Mesendoderm (in vitro differentiated cells): ENCODE data around the gene UTP14C.
A peak's percentile ranks its signal among the peaks of the same experiment; 100 is the strongest.

Experiments
- DNase-seq: peaks from one replicate; pipeline ENCODE4 v3.0.0; 2013
- H2AK5ac ChIP-seq: 2 replicates; pipeline ENCODE4 v1.6.1; 2013; ENCODE audit warnings: low read length, inconsistent platforms
- H2BK120ac ChIP-seq: 2 replicates; pipeline ENCODE4 v1.6.1; 2013; ENCODE audit warnings: low read depth, mild to moderate bottlenecking, low read length, moderate library complexity, mixed read lengths
- H2BK15ac ChIP-seq: replicated peaks from 2 replicates; pipeline ENCODE4 v1.6.1; 2013; ENCODE audit warnings: low read depth, mild to moderate bottlenecking, moderate library complexity
- H2BK5ac ChIP-seq: 2 replicates; pipeline ENCODE4 v1.6.1; 2013; ENCODE audit warnings: low read length, inconsistent platforms
- H3K18ac ChIP-seq: 2 replicates; pipeline ENCODE4 v1.6.1; 2013; ENCODE audit warnings: mild to moderate bottlenecking, low read length, mixed read lengths
- H3K23ac ChIP-seq: one replicate; pipeline ENCODE4 v1.6.1; 2013; ENCODE audit warnings: low read length
- H3K27ac ChIP-seq: 2 replicates; pipeline ENCODE4 v1.5.1; 2013; ENCODE audit warnings: low read depth, mild to moderate bottlenecking, inconsistent platforms, low read length, moderate library complexity
- H3K27me3 ChIP-seq: 2 replicates; pipeline ENCODE4 v1.6.1; 2013; ENCODE audit warnings: low read length, control low read depth, mild to moderate bottlenecking, inconsistent platforms; ENCODE audit not compliant: insufficient read depth, poor library complexity
- H3K36me3 ChIP-seq: 2 replicates; pipeline ENCODE4 v1.6.1; 2013; ENCODE audit warnings: low read length, inconsistent platforms; ENCODE audit not compliant: control insufficient read depth, insufficient read depth
- H3K4ac ChIP-seq: one replicate; pipeline ENCODE4 v1.6.1; 2013; ENCODE audit warnings: low read depth, mild to moderate bottlenecking, low read length, moderate library complexity
- H3K4me1 ChIP-seq: 2 replicates; pipeline ENCODE4 v1.6.1; 2013; ENCODE audit warnings: low read depth, low read length, inconsistent platforms; ENCODE audit not compliant: control insufficient read depth
- H3K4me2 ChIP-seq: 2 replicates; pipeline ENCODE4 v1.6.1; 2013; ENCODE audit warnings: low read length
- H3K4me3 ChIP-seq: 2 replicates; pipeline ENCODE4 v1.5.1; 2013; ENCODE audit warnings: mild to moderate bottlenecking, low read length
- H3K56ac ChIP-seq: one replicate; pipeline ENCODE4 v1.6.1; 2013; ENCODE audit warnings: low read length
- H3K79me1 ChIP-seq: 2 replicates; pipeline ENCODE4 v1.6.1; 2013; ENCODE audit warnings: low read length, inconsistent platforms
- H3K79me2 ChIP-seq: 2 replicates; pipeline ENCODE4 v1.6.1; 2013; ENCODE audit warnings: mild to moderate bottlenecking, low read length; ENCODE audit not compliant: control insufficient read depth, insufficient read depth
- H3K9ac ChIP-seq: 2 replicates; pipeline ENCODE4 v1.6.1; 2013; ENCODE audit warnings: low read length, inconsistent platforms
- H4K5ac ChIP-seq: one replicate; pipeline ENCODE4 v1.6.1; 2013; ENCODE audit warnings: low read length
- H4K8ac ChIP-seq: one replicate; pipeline ENCODE4 v1.6.1; 2013; ENCODE audit warnings: low read depth, mild to moderate bottlenecking, control low read depth, low read length, moderate library complexity
- WGBS: extraction: QIAGEN DNeasy Blood & Tissue Kit; methylation state at CpG from one replicate; pipeline ENCODE4 v1.1.7; 2013; ENCODE audit warnings: low lambda C conversion rate, missing lambda C conversion rate; ENCODE audit not compliant: insufficient coverage; ENCODE audit errors: extremely low coverage; 5-methylcytosine and 5-hydroxymethylcytosine counted together

UTP14C gene

DNA sequence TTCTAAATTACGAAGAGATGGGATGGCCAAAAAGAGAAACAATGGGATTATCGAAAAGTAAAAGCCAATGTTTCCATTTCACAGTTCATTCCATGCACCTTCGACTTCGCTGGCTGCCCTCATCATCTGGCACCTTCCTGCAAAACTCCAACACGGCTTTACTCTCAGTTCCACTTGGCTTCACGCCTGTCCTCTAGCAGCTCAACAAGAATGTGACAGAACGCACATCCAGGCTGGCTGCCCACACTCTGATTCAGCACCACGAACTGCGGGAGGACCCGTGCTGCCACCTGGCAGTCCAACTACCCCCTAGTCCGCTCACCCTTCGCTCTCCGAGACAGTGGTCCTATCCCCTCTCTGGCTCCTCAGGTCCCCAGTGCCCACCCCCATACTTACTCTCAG is 25.0 kb upstream of the UTP14C start:
- WGBS = no CpG with 5 or more reads among the region's 13 CpGs
- Histone ChIP-seq H3K4me2 (no peak overlapping the region), H2AK5ac (no peak overlapping the region), H3K27ac (no peak overlapping the region), H3K18ac (no peak overlapping the region), H2BK5ac (no peak overlapping the region), H4K5ac (no peak overlapping the region), H2BK15ac (no peak overlapping the region), H2BK120ac (no peak overlapping the region), H3K4me3 (no peak overlapping the region), H3K79me1 (no peaks in the 10 kb centered on the region), H3K27me3 (no peaks in the 10 kb centered on the region), H3K23ac (no peak overlapping the region), H3K9ac (no peak overlapping the region), H3K36me3 (no peaks in the 10 kb centered on the region), H4K8ac (no peak overlapping the region), H3K56ac (no peak overlapping the region), H3K79me2 (no peaks in the 10 kb centered on the region), H3K4ac (no peak overlapping the region), H3K4me1 (peaks cover 18% of the 10 kb centered on the region)
- no peak for DNase-seq

- no peak overlapping the region for H3K27ac ChIP-seq
- H2BK120ac ChIP-seq = no peak overlapping the region
- H4K5ac ChIP-seq = no peak overlapping the region
- H3K27me3 ChIP-seq = no peaks in the 10 kb centered on the region
- no peak overlapping the region for H3K23ac ChIP-seq
- H3K79me2 ChIP-seq = no peaks in the 10 kb centered on the region
- no peak overlapping the region for H3K4ac ChIP-seq
- no peak overlapping the region for H4K8ac ChIP-seq
- no peak for DNase-seq
- H2AK5ac ChIP-seq = no peak overlapping the region
- no peak overlapping the region for H3K56ac ChIP-seq
- no peaks in the 10 kb centered on the region for H3K79me1 ChIP-seq
- H3K4me3 ChIP-seq = no peak overlapping the region
- no CpG with 5 or more reads among the region's 1 CpG for WGBS
- no peak overlapping the region for H3K4me2 ChIP-seq
- no peaks in the 10 kb centered on the region for H3K36me3 ChIP-seq
- no peak overlapping the region for H3K9ac ChIP-seq
- H2BK15ac ChIP-seq = no peak overlapping the region
- no peak overlapping the region for H3K18ac ChIP-seq
- H2BK5ac ChIP-seq = no peak overlapping the region
- H3K4me1 ChIP-seq = peaks cover 18% of the 10 kb centered on the region
Observed at GRCh38 chr13:51999921-52000320, 24.6 kb upstream of the UTP14C start.

- Histone ChIP-seq H3K23ac (no peak overlapping the region), H3K4me3 (no peak overlapping the region), H2AK5ac (no peak overlapping the region), H2BK15ac (no peak overlapping the region), H3K56ac (no peak overlapping the region), H3K4me1 (peaks cover 15% of the 10 kb centered on the region), H2BK5ac (no peak overlapping the region), H2BK120ac (no peak overlapping the region), H3K27ac (no peak overlapping the region), H4K8ac (no peak overlapping the region), H3K4ac (no peak overlapping the region), H3K79me1 (no peaks in the 10 kb centered on the region), H3K4me2 (no peak overlapping the region), H3K36me3 (no peaks in the 10 kb centered on the region), H3K79me2 (no peaks in the 10 kb centered on the region), H3K27me3 (no peaks in the 10 kb centered on the region), H4K5ac (no peak overlapping the region), H3K9ac (no peak overlapping the region), H3K18ac (no peak overlapping the region)
- DNase-seq = peak; percentile 71
- WGBS = no CpG with 5 or more reads among the region's 3 CpGs
Observed at GRCh38 chr13:52001120-52001731, 23.3 kb upstream of the UTP14C start.

DNA sequence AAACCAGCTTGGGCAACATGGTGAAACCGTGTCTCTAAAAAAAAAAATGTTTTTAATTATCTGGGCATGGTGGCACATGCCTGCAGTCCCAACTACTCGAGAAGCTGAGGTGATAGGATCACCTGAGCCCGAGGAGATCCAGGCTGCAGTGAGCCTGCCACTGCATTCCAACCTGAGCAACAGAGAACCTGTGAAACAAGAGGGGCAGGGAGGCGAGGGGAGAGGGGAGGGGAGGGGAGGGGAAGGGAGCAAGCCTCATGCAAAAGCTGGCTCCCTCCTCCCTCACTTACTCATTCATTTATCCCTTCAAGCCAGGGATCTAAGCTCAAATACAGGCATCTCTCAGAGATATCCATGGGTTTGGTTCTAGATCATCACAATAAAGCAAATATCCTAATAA is 22.1 kb upstream of the UTP14C start:
- Histone ChIP-seq H3K4me1 (peaks cover 12% of the 10 kb centered on the region), H2BK15ac (no peak overlapping the region), H2AK5ac (no peak overlapping the region), H4K8ac (no peak overlapping the region), H3K56ac (no peak overlapping the region), H3K79me1 (no peaks in the 10 kb centered on the region), H3K4me2 (no peak overlapping the region), H3K18ac (no peak overlapping the region), H2BK120ac (no peak overlapping the region), H3K4me3 (no peak overlapping the region), H3K79me2 (no peaks in the 10 kb centered on the region), H3K36me3 (no peaks in the 10 kb centered on the region), H4K5ac (no peak overlapping the region), H3K27ac (no peak overlapping the region), H3K4ac (no peak overlapping the region), H3K27me3 (no peaks in the 10 kb centered on the region), H2BK5ac (no peak overlapping the region), H3K9ac (no peak overlapping the region), H3K23ac (no peak overlapping the region)
- DNase-seq = peak; percentile 69
- no CpG with 5 or more reads among the region's 4 CpGs for whole genome bisulfite sequencing

DNA sequence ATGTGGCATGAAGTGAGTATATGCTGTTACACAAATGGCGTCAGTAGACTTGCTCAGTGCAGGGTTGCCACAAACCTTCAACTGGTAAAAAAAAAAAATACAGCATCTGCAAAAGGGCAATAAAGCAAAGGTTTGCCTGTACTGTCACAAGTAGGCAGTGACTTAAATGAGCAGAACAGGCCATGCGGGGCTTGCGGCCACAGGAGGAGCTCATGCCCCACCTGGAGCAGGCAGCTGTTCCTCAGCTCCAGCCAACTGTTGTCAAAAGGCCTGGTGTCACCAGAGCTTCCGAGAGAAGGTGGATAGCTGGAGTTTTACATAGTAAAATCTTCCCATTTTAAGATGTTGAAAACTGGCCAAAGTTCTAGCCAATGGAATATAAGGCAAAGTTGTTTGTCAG is 20.9 kb upstream of the UTP14C start:
- Histone ChIP-seq H3K36me3 (no peaks in the 10 kb centered on the region), H4K8ac (no peak overlapping the region), H3K4me2 (no peak overlapping the region), H3K4ac (no peak overlapping the region), H3K23ac (no peak overlapping the region), H3K9ac (no peak overlapping the region), H2BK15ac (no peak overlapping the region), H3K27me3 (no peaks in the 10 kb centered on the region), H3K27ac (no peak overlapping the region), H3K18ac (no peak overlapping the region), H3K4me1 (peaks cover 8% of the 10 kb centered on the region), H2BK120ac (no peak overlapping the region), H3K79me1 (no peaks in the 10 kb centered on the region), H2AK5ac (no peak overlapping the region), H3K79me2 (no peaks in the 10 kb centered on the region), H4K5ac (no peak overlapping the region), H3K56ac (no peak overlapping the region), H3K4me3 (no peak overlapping the region), H2BK5ac (no peak overlapping the region)
- no CpG with 5 or more reads among the region's 4 CpGs for WGBS
- DNase-seq = peak; percentile 60

GRCh38 chr13:52004511-52005170 is 19.9 kb upstream of the UTP14C start:
- Histone ChIP-seq H2BK15ac (no peak overlapping the region), H4K8ac (no peak overlapping the region), H3K56ac (no peak overlapping the region), H3K4me2 (no peak overlapping the region), H3K79me2 (no peaks in the 10 kb centered on the region), H2BK120ac (no peak overlapping the region), H4K5ac (no peak overlapping the region), H3K4me3 (no peak overlapping the region), H3K9ac (no peak overlapping the region), H3K36me3 (no peaks in the 10 kb centered on the region), H2BK5ac (no peak overlapping the region), H3K27ac (no peak overlapping the region), H3K79me1 (no peaks in the 10 kb centered on the region), H3K18ac (no peak overlapping the region), H3K4ac (no peak overlapping the region), H3K4me1 (no peaks in the 10 kb centered on the region), H3K27me3 (no peaks in the 10 kb centered on the region), H2AK5ac (no peak overlapping the region), H3K23ac (no peak overlapping the region)
- DNase-seq = no peak
- WGBS = no CpG with 5 or more reads among the region's 7 CpGs
